ENCODE measurements around the gene BOD1L1.

BOD1L1 gene

GRCh38 chr4:13538427-13538973 lies 89.0 kb downstream of the BOD1L1 start:
- no peak for DNase-seq

DNA sequence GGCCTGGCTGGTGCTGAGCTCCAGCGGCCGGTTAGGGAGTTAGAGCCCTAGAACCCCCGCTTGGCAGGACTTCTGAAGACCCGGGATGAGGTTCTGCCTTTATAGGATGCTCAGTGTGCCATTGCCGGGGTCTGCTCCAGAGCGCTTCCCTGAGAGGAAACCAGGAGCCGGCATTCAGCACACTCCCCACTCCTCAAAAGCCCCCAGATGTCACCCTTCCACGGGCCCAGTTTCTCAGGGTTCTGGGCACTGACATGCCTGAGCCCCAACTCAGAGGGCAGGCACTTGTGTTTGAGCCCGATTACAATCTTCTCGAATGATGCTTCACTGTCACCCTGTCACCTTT lies 89.7 kb downstream of the BOD1L1 start:
- no peak for DNase-seq

DNA sequence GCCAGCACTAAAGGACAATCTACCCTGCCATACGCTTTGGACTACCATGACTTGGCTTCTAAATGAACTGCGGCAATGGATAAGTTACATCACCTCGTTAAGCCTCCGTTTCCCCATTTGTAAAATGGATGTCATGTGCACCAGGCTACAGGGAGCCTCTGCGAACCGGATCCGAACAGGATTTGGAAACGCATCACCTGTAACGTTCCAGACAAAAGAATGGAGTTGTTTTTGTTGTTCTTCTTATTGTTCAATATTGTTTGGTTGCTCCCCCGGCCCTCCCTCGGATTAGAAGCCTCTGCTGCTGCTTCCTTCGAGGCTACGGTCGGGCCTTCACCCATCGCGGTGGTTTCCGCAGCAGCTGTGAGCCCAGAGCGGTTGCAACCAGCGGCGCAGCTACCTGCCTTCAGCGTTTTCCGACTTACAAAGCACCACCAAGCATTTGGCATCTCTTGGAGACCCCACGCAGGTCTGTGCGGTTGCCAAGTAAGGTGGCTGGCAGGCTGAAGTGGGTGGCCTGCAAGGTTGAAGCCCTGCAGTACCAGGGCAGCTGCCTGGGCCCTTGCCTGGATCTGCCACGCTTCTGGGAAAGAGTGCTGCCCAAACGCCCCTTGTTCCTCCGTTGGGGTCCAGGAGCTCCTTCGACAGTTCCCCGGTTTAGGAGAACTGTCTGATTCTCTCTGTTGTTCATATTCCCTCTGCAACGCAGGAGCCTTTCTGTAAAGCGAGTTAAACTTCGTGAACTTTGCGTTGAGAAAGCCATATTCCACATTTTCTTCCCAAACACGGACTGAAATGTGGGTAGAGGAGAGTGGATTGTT lies 90.3 kb downstream of the BOD1L1 start:
- no peak for DNase-seq

- DNase-seq, result no peak
Measured at GRCh38 chr4:13536607-13537006, 90.9 kb downstream of the BOD1L1 start.

DNA sequence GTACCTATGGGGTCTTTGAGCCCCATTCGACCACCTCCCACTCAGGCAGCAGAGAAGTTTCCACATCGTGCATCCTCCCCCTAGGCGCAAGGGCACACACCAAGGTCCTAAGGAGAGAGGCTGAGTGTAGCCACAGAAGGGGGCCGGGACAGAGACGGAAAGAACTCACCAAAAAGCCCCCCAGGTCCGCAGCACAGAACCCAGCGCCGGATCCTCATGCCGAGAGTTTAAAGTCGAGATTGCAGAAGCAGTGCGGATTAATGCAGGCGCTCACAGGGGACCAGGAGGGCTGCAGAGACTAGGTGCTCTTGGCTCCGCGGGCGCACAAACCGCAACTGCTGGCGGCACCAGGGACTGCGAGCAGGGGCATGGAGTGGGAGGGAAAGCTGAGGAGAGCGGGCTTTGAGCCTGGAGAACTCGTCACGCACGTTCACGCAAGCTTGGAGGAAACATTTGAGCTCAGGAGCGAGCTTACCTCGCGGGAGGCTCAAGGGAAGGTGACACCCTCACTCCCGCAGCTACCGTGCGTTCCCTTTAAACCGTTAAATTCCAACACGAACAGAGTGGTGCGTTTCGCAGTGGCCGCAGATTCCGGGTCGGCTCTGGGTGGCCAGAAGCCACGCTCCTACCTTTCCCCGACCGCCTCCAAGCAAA lies 91.7 kb downstream of the BOD1L1 start:
- DNase-seq, result no peak

GRCh38 chr4:13535118-13535517 lies 92.4 kb downstream of the BOD1L1 start:
- DNase-seq, result no peak

DNA sequence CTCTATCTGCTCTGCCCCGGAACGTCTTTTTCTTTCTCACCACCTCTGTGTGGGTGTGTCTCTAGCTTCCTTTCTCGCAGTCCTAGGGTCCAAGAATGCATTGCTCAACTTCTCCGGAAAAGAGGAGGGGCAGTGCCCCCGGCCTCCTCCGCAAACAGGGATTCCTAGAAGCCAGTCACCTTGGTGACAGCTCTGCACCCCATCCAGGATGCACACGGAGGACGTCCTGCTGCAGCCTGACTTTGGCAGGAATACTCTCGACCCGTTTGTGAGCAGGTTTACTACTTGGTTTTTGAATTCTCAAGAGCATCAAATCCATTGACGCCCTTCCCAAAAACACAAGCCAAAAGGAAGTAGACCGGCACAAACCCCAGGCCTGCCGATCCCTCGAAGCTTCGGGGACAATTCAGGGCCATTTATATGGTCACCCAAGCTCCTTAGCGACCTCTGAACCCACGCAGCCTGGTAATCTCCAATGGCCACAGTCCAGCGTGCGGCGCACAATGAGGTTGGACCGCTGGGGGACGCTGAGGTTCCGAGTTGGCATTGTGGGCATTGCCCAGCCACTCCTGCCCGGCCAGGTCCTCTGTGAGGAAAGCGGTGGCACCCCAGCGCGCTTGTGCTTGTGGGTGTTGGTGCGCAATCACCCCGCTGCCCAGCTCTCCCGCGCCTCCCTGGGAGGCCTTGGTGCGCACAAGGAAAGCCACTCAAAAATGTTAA lies 93.0 kb downstream of the BOD1L1 start:
- no peak for DNase-seq

DNA sequence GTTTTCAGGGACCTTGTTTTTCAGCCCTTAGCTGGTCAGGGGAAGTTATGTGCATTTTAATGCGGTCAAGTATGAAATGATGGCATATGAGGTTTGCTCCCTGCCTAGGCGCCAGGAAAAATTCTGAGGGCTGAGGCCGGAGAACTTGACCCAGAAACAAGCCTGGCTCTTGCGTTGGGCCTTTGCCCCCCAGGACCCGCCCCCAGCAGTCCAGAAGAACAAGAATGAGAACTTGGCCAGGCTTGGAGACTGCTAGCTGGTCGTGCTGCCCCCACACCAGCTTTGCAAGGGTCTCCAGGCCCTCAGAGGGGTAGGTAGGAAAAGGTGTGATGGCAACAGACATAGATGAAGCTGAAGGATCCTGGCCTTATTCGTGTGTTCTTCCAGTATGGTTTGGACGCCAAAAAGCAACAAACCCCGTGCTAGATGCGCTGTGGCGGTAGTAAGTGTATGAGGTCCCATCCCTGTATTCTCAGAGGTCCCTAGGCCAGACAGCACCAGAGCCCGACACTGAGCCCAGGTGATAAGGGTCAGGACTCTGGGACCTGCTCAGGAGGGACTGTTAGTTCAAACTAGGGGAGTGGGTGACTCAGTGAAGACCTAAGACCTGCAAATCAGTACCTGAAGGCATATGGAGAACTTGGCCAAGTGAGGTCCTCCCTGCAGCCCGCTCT lies 93.7 kb downstream of the BOD1L1 start:
- no peak for DNase-seq

- no peak for DNase-seq
Measured at GRCh38 chr4:13531625-13531998, 95.9 kb downstream of the BOD1L1 start.

GRCh38 chr4:13530823-13531624 lies 96.5 kb downstream of the BOD1L1 start:
- no peak for DNase-seq

GRCh38 chr4:13529128-13529919 lies 98.2 kb downstream of the BOD1L1 start:
- DNase-seq, result no peak

- DNase-seq, result no peak
Measured at GRCh38 chr4:13528821-13529127, 98.8 kb downstream of the BOD1L1 start.

GRCh38 chr4:13527981-13528820 lies 99.3 kb downstream of the BOD1L1 start:
- no peak for DNase-seq

- no peak for DNase-seq
Measured at GRCh38 chr4:13527192-13527980, 100.1 kb downstream of the BOD1L1 start.

GRCh38 chr4:13526658-13527057 lies 100.9 kb downstream of the BOD1L1 start:
- DNase-seq, result no peak

- DNase-seq, result no peak
Measured at GRCh38 chr4:13525606-13526281, 101.8 kb downstream of the BOD1L1 start.

DNA sequence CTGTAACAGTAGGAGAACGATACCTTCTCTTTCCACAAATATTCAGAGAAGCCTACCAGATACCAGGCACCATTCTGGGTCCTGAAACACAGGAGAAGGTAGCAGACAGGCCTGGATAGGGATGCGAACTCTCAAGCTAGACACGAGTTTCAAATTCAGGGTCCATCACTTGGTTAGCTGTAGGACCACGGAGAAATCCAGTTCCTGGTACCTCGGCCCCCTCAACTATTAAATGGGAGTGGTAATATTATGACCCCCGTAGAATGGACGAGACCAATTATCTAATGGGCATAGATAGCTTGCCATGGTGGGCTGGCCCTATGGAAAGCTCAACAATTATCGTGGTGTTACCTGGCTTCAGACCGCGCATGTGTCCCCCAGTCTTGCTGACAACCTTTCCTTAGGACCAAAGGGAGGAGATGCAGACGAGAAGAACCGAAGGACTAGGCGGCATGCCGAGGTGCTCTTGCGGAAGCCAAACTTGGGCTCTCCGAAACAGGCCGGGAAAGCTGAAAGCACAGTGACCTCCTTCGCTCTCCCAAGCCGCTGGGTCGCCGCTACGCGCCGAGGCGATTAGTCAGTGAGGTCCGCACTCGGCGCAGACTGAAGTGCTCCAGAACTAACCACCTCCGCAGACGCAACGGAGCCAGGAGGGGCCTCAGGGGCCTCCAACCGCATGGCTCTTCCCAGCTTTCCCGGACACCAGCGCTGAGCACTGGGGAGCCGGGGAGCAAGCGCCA lies 102.9 kb downstream of the BOD1L1 start:
- DNase-seq, result no peak

All from cortex of kidney (tissue), 1 donor.